Transverse colon (tissue), 4 donors: ENCODE results near the gene ORC1.

ENCODE experiments used
- EP300 ChIP-seq: sonication (generic); formaldehyde crosslinking; IDR thresholded peaks from one replicate; pipeline ENCODE4 v1.6.1; 2017; ENCODE audit warnings: antibody characterized with exemption, low read depth
- POLR2A ChIP-seq: fragments of 450-650 bp; IDR thresholded peaks from one replicate; pipeline ENCODE4 v1.6.1; 2016; ENCODE audit warnings: antibody characterized with exemption, mild to moderate bottlenecking, moderate library complexity
- POLR2AphosphoS5 ChIP-seq, 3 donors: sonication (generic); formaldehyde crosslinking; IDR thresholded peaks; one replicate each; pipeline ENCODE4 v1.6.1; 2016; ENCODE audit warnings: antibody characterized with exemption in 3 of 3
- TF ChIP-seq, protein P1 (sequence below), 5 experiments: fragments of 200-600 bp in 3 of 5; fragments of 450-650 bp in 2 of 5; sonication (generic) in 3 of 5; IDR thresholded peaks; 1 replicate in 2 of 5; 2 replicates in 3 of 5; pipeline ENCODE4 v1.5.1; 2016 to 2017; ENCODE audit warnings: antibody characterized with exemption in 5 of 5, inconsistent platforms in 3 of 5, mild to moderate bottlenecking in 2 of 5, moderate library complexity in 1 of 5

DNA sequence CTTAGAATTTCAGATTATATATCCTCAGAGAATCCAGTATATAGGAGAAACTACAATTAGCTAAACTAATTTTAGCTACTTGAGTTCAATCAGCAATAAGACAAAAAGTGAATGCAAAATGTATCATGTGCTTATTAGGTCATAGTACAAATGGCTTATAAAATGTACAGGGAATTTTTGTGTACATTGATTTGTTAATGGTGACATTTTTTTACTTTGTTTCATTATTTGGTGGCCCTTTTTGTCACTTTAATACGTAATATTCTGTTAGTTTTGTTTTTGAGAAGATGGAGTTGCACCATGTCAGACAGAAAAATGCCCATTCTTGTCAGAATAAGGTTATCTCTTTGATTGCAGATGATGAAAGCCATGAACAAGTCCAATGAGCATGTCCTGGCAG is 71.8 kb downstream of the ORC1 start:
- TF ChIP-seq POLR2A (no peak), POLR2AphosphoS5 (IDR thresholded peaks at IDR 0.05) (no peak), EP300 (no peak)
- TF ChIP-seq, protein P1, sequence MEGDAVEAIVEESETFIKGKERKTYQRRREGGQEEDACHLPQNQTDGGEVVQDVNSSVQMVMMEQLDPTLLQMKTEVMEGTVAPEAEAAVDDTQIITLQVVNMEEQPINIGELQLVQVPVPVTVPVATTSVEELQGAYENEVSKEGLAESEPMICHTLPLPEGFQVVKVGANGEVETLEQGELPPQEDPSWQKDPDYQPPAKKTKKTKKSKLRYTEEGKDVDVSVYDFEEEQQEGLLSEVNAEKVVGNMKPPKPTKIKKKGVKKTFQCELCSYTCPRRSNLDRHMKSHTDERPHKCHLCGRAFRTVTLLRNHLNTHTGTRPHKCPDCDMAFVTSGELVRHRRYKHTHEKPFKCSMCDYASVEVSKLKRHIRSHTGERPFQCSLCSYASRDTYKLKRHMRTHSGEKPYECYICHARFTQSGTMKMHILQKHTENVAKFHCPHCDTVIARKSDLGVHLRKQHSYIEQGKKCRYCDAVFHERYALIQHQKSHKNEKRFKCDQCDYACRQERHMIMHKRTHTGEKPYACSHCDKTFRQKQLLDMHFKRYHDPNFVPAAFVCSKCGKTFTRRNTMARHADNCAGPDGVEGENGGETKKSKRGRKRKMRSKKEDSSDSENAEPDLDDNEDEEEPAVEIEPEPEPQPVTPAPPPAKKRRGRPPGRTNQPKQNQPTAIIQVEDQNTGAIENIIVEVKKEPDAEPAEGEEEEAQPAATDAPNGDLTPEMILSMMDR (IDR thresholded peaks at IDR 0.05), result no peak
